ENCODE measurements around the gene TULP3. TPM values are rescaled to one million over a fixed set of nuclear protein-coding genes. Genes with fewer than 3 reads are reported as not detected.

TULP3 gene
- total RNA-seq, 1 donor from 2014 or later, result 30.4 TPM

- no peaks in the 10 kb centered on the region for H3K9me3 ChIP-seq
- H3K27ac ChIP-seq, result no peak overlapping the region
- DNase-seq (ENCODE audit: extremely low spot score in 2 of 2), result no peak
- H3K36me3 ChIP-seq, result peaks cover 0 to 27% of the 10 kb centered on the region in 2 donors
- intact Hi-C loops (cut with DNase I), result no loop called here
- TF ChIP-seq POLR2AphosphoS5 (IDR thresholded peaks at IDR 0.05; ENCODE audit: insufficient read depth in 1 of 2, low read depth in 1 of 2), result no peak
- no peaks in the 10 kb centered on the region for H3K27me3 ChIP-seq
- no peak overlapping the region for H3K4me3 ChIP-seq
- peaks cover 7% of the 10 kb centered on the region for H3K4me1 ChIP-seq
Measured at GRCh38 chr12:2940564-2940963, 49.9 kb downstream of the TULP3 start.

- Histone ChIP-seq H3K36me3 (peaks cover 0 to 21% of the 10 kb centered on the region in 2 donors), H3K4me1 (peaks cover 7% of the 10 kb centered on the region), H3K9me3 (no peaks in the 10 kb centered on the region), H3K27me3 (no peaks in the 10 kb centered on the region), H3K4me3 (no peak overlapping the region), H3K27ac (no peak overlapping the region)
- intact Hi-C loops (cut with DNase I), result no loop called here
- no peak for DNase-seq (ENCODE audit: extremely low spot score in 2 of 2)
- TF ChIP-seq POLR2AphosphoS5 (IDR thresholded peaks at IDR 0.05; ENCODE audit: insufficient read depth in 1 of 2, low read depth in 1 of 2), result no peak
- TF ChIP-seq POLR2A (IDR thresholded peaks at IDR 0.05), result no peak
- no peak for TF ChIP-seq CTCF (IDR thresholded peaks at IDR 0.05)
Measured at GRCh38 chr12:2941524-2941923, 50.8 kb downstream of the TULP3 start.

- intact Hi-C loops (cut with DNase I), result no loop called here
- H3K4me1 ChIP-seq, result peaks cover 7% of the 10 kb centered on the region
- no peak overlapping the region for H3K4me3 ChIP-seq
- no peaks in the 10 kb centered on the region for H3K27me3 ChIP-seq
- no peaks in the 10 kb centered on the region for H3K9me3 ChIP-seq
- TF ChIP-seq POLR2A (IDR thresholded peaks at IDR 0.05) (no peak), POLR2AphosphoS5 (IDR thresholded peaks at IDR 0.05; ENCODE audit: insufficient read depth in 1 of 2, low read depth in 1 of 2) (no peak), CTCF (IDR thresholded peaks at IDR 0.05) (peak; percentile 16 to 72 (median 66))
- no peak overlapping the region for H3K27ac ChIP-seq
- H3K36me3 ChIP-seq, result no peaks in the 10 kb centered on the region
- no peak for DNase-seq (ENCODE audit: extremely low spot score in 2 of 2)
Measured at GRCh38 chr12:2944401-2945047, 53.8 kb downstream of the TULP3 start.

GRCh38 chr12:2949411-2949810 lies 58.7 kb downstream of the TULP3 start:
- Histone ChIP-seq H3K9me3 (no peaks in the 10 kb centered on the region), H3K4me3 (no peak overlapping the region), H3K27ac (no peak overlapping the region), H3K4me1 (peaks cover 5% of the 10 kb centered on the region), H3K36me3 (no peaks in the 10 kb centered on the region), H3K27me3 (no peaks in the 10 kb centered on the region)
- no peak for DNase-seq (ENCODE audit: extremely low spot score in 2 of 2)
- TF ChIP-seq POLR2AphosphoS5 (IDR thresholded peaks at IDR 0.05; ENCODE audit: insufficient read depth in 1 of 2, low read depth in 1 of 2) (no peak), POLR2A (IDR thresholded peaks at IDR 0.05) (no peak), CTCF (IDR thresholded peaks at IDR 0.05) (no peak)
- intact Hi-C loops (cut with DNase I), result no loop called here

- intact Hi-C loops (cut with DNase I), result no loop called here
- no peaks in the 10 kb centered on the region for H3K9me3 ChIP-seq
- no peak overlapping the region for H3K27ac ChIP-seq
- DNase-seq (ENCODE audit: extremely low spot score in 2 of 2), result no peak
- H3K4me1 ChIP-seq, result peaks cover 23% of the 10 kb centered on the region
- no peaks in the 10 kb centered on the region for H3K36me3 ChIP-seq
- no peak overlapping the region for H3K4me3 ChIP-seq
- TF ChIP-seq POLR2A (IDR thresholded peaks at IDR 0.05) (no peak), CTCF (IDR thresholded peaks at IDR 0.05) (no peak), POLR2AphosphoS5 (IDR thresholded peaks at IDR 0.05; ENCODE audit: insufficient read depth in 1 of 2, low read depth in 1 of 2) (no peak)
- no peaks in the 10 kb centered on the region for H3K27me3 ChIP-seq
Measured at GRCh38 chr12:2955888-2956287, 65.2 kb downstream of the TULP3 start.

Measured in vagina (tissue), 2 donors.